Adrenal gland (tissue), 12 donors: ENCODE results near the gene SYNE2. TPM values are rescaled to one million over a fixed set of nuclear protein-coding genes. Genes with fewer than 3 reads are reported as not detected.

Experiments used
- DNase-seq, 7 donors: peaks; one replicate each; pipeline ENCODE4 v3.0.0-alpha.2; 2019 to 2020
- H3K27ac ChIP-seq, 5 donors: fragments of 200-600 bp; sonication (generic) in 4 of 5; 1 replicate in 3 of 5; 2 replicates in 2 of 5; pipeline versions ENCODE4 v1.5.1 to v1.8.0; 2016 to 2020; ENCODE audit warnings: mild to moderate bottlenecking in 1 of 5
- H3K27me3 ChIP-seq: fragments of 200-600 bp; 2 replicates; pipeline ENCODE4 v1.8.0; 2021
- H3K36me3 ChIP-seq, 2 donors: fragments of 200-600 bp; replicated peaks in 1 of 2; 1 replicate in 1 of 2; 2 replicates in 1 of 2; pipeline versions ENCODE4 v1.5.1 to v1.8.0; 2018 to 2022
- H3K4me1 ChIP-seq, 2 donors: fragments of 200-600 bp; replicated peaks in 1 of 2; 1 replicate in 1 of 2; 2 replicates in 1 of 2; pipeline versions ENCODE4 v1.5.1 to v1.8.0; 2018 to 2021
- H3K4me3 ChIP-seq, 4 donors: fragments of 200-600 bp; sonication (generic) in 3 of 4; one replicate each; pipeline ENCODE4 v1.5.1; 2016 to 2018
- H3K9me3 ChIP-seq, 3 donors: fragments of 200-600 bp; sonication (generic) in 1 of 3; replicated peaks in 1 of 3; 1 replicate in 2 of 3; 2 replicates in 1 of 3; pipeline versions ENCODE4 v1.5.1 to v1.8.0; 2016 to 2021
- POLR2A ChIP-seq, 2 donors: fragments of 450-650 bp; IDR thresholded peaks; one replicate each; pipeline ENCODE4 v1.6.1; 2017; ENCODE audit warnings: antibody characterized with exemption in 2 of 2, mild to moderate bottlenecking in 2 of 2, moderate library complexity in 1 of 2
- WGBS, 4 donors: extraction: QIAGEN DNeasy Blood & Tissue Kit in 2 of 4; methylation state at CpG; one replicate each; pipeline versions ENCODE4 v1.1.5 to v1.1.7; 2013 to 2017; 5-methylcytosine and 5-hydroxymethylcytosine counted together
- intact Hi-C, 2 donors: fragments of 100-400 bp; cut with DNase I; formaldehyde crosslinking; loops; one replicate each; pipeline versions ENCODE4 v1.14.1 to v1.15.0; 2022 to 2023
- polyA plus RNA-seq, 3 donors: library from polyadenylated mRNA; stranded (reverse); fragments of 200-250 nt in 2 of 3; fragments of 350-450 nt in 1 of 3; fragmentation: Illumina TruSeq in 1 of 3; extraction: RNeasy Lipid Tissue Mini Kit (QIAGEN cat#74804) in 1 of 3; gene quantifications; one replicate each; pipeline ENCODE4 v1.2.3, GENCODE V29; 2013 to 2014
- total RNA-seq, 9 donors: library from RNA; depleted of rRNA in 4 of 9; stranded (reverse); fragments of >200 nt in 4 of 9; fragments of 120-200 nt in 1 of 9; fragmentation: NEBNext Ultra II Directional in 1 of 9; extraction: Animal tissue kit (Norgen Biotek cat#: 25700) in 1 of 9; gene quantifications; one replicate each; pipeline versions ENCODE4 v1.1.0 to v1.2.4, GENCODE V29; 2013 to 2023
- TF ChIP-seq, protein P1 (sequence below), 6 experiments: fragments of 450-650 bp in 4 of 6; fragments of 200-600 bp in 2 of 6; sonication (generic) in 1 of 6; IDR thresholded peaks; 1 replicate in 5 of 6; 2 replicates in 1 of 6; pipeline versions ENCODE4 v1.5.1 to v1.8.0; 2016 to 2021; ENCODE audit warnings: antibody characterized with exemption in 6 of 6, mild to moderate bottlenecking in 2 of 6, moderate library complexity in 1 of 6
- donor health status: healthy with polysubstance abuse.
- donor health status: Bipolar disorder and iron deficiency.
- donor health status: DM: yes; HTN: yes; CAD: no.
- donor health status: DM: no; HTN: no; CAD: no.
- donor health status: DM: no; HTN: no; CAD: no.
- donor health status: DM: yes; HTN: yes; CAD: no.

SYNE2 gene
- total and polyA plus RNA-seq, 12 donors: 21.4 to 140 (median 56.1) TPM

DNA sequence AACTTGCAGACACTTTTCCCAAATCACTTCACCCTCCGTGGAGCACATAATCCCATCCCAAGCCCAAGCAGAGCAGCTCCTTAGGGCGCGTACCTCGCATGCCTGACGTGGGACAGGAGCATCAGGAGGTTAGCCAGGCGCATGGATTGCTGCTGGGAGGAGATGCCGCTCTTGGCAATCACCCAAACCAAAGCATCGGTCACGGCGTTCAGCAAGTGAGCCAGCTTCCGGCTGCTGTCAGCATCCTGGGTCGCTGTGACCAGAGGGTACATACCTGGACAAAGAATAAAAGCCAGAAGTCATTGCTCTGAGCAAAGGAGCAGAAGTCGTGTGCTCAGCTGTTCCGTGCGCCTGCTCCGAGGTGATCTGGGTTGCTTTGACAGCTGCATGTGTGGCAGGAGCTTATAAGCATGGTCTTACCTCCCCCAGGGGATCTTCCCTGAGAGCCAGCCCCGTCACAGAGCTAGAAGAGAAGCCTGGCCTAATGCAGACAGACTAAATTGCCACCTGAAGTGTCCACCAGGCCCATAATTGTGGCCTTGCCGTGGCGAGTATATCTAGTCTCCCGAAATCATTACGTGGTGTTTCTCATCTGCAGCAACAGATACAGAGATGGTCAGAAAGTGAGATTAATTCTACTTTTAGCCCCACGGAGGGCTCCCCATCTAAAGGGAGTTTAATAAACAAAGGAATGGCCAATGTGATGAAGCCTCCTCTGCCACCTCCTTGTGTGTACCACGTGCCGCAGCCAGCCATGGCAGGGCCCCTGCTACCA is 382.3 kb downstream of the SYNE2 start:
- Histone ChIP-seq H3K4me3 (no peak overlapping the region), H3K27ac (peak overlapping the region in 1 of 5 donors; percentile 93), H3K4me1 (peaks cover 7 to 26% of the 10 kb centered on the region in 2 donors), H3K36me3 (no peaks in the 10 kb centered on the region), H3K27me3 (no peaks in the 10 kb centered on the region), H3K9me3 (no peaks in the 10 kb centered on the region)
- TF ChIP-seq, protein P1, sequence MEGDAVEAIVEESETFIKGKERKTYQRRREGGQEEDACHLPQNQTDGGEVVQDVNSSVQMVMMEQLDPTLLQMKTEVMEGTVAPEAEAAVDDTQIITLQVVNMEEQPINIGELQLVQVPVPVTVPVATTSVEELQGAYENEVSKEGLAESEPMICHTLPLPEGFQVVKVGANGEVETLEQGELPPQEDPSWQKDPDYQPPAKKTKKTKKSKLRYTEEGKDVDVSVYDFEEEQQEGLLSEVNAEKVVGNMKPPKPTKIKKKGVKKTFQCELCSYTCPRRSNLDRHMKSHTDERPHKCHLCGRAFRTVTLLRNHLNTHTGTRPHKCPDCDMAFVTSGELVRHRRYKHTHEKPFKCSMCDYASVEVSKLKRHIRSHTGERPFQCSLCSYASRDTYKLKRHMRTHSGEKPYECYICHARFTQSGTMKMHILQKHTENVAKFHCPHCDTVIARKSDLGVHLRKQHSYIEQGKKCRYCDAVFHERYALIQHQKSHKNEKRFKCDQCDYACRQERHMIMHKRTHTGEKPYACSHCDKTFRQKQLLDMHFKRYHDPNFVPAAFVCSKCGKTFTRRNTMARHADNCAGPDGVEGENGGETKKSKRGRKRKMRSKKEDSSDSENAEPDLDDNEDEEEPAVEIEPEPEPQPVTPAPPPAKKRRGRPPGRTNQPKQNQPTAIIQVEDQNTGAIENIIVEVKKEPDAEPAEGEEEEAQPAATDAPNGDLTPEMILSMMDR (IDR thresholded peaks at IDR 0.05): no peak
- TF ChIP-seq POLR2A (IDR thresholded peaks at IDR 0.05): no peak
- DNase-seq: peak in 2 of 7 donors; percentile 37 to 69
- WGBS, 4 donors: 70 to 87% (median 79%) methylated on average over 19 to 24 of the region's 24 CpGs
- intact Hi-C loops: loop anchor here in 1 of 2 donors (10.0 kb wide), 1 partner anchor 50 kb away; no protein-coding TSS in a partner anchor

DNA sequence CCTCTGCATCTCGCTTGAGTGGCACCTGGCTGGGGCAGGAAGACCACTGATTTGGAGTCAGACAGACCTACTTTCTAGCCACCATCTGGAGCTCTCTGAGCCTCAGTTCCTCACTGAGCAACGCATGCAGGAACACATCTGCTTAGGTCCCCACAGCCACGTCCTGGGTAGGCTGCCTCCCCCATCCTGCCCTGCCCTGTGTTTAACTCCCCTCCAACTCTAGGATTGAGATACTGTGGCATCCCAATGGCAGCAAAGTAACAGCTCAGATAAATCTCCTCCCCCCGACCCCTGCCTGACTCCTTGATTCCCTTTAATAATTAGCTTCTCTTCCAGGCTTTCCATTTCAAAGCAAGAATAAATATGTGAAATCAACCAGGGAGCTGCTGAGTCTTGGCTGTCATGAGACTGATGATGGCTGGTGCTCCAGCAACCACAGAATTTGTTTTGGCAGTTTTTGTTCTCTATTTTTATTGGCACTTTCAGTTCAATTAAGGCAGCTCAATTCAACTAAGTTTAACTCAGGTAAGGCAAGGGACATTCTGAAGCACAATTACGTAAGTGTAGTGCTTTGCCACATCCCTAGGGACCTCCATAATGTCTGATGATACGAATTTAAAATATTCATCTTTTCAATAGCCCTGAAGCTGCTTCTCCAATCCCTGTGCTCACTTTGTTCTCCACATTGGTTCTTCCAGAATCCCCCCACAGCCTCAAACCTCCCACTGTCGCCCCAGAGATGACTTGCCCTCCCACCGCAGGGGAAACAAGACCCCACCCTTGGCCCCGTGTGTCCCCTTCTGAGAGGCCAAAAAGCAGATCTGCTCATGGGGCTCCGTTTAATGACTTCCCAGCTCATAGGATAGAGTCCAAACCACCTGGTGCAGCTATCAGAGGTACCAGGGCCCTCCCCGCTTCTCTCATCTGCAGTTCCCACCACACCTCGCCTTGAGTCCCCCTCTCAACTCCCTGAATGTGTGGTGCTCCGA is 383.1 kb downstream of the SYNE2 start:
- intact Hi-C loops: loop anchor here in 1 of 2 donors (10.0 kb wide), 1 partner anchor 49 kb away; no protein-coding TSS in a partner anchor
- 79 to 84% (median 83%) methylated on average over 12 to 13 of the region's 13 CpGs for WGBS, 4 donors
- no peaks in the 10 kb centered on the region for H3K9me3 ChIP-seq
- no peak for TF ChIP-seq POLR2A (IDR thresholded peaks at IDR 0.05)
- TF ChIP-seq, protein P1 (IDR thresholded peaks at IDR 0.05): no peak
- H3K27ac ChIP-seq: no peak overlapping the region
- H3K4me3 ChIP-seq: no peak overlapping the region
- no peaks in the 10 kb centered on the region for H3K36me3 ChIP-seq
- no peaks in the 10 kb centered on the region for H3K27me3 ChIP-seq
- peaks cover 5 to 26% of the 10 kb centered on the region in 2 donors for H3K4me1 ChIP-seq
- peak in 2 of 7 donors; percentile 19 to 48 for DNase-seq

DNA sequence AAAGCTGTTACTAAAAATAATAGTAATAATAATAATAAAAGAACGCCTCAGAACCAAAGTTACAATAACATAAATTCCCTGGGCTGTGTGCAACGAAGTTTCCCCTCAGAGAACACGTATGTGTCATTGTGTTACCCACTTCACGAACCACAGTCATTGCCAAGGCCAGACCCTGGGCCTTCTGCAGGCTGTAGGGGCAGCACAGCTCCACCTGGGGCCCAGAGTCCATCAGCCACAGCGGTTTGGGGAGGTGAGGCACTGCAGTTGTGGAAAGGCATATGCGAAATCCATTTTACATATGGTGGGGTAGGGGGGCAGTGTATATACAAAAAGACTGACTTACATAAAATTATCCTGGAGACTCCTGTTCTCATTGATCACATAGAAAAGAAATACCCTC is 385.2 kb downstream of the SYNE2 start:
- peaks cover 0 to 10% of the 10 kb centered on the region in 2 donors for H3K4me1 ChIP-seq
- H3K4me3 ChIP-seq: no peak overlapping the region
- no peaks in the 10 kb centered on the region for H3K9me3 ChIP-seq
- DNase-seq: no peak
- WGBS, 4 donors: 81 to 95% (median 88%) methylated on average over 6 of the region's 6 CpGs
- peak overlapping the region in 1 of 5 donors; percentile 10 for H3K27ac ChIP-seq
- TF ChIP-seq, protein P1 (IDR thresholded peaks at IDR 0.05): no peak
- no peak for TF ChIP-seq POLR2A (IDR thresholded peaks at IDR 0.05)
- intact Hi-C loops: loop anchor here in 1 of 2 donors (10.0 kb wide), 1 partner anchor 47 kb away; no protein-coding TSS in a partner anchor
- H3K27me3 ChIP-seq: no peaks in the 10 kb centered on the region
- no peaks in the 10 kb centered on the region for H3K36me3 ChIP-seq

DNA sequence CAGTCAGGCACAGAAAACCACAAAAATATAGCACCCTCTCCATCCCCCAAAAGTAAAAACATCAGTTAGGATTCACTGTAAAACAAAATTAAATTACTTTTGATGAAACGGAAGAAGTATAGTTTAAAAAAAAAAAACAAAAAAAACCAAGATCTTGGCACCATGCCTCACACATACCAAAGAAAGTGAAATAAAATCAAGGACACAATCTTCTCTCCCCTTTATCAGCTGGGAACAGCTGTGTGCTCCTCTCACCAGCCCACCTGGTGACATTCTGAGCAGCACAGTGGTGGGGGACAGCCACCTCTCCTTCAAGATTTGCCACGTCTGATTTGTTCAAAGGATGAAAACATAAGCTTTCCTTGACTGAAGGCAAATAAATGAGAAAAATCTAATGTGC is 385.8 kb downstream of the SYNE2 start:
- Histone ChIP-seq H3K27ac (peak overlapping the region in 3 of 5 donors; percentile 10 to 44 (median 28)), H3K4me1 (peaks cover 0 to 9% of the 10 kb centered on the region in 2 donors), H3K4me3 (no peak overlapping the region), H3K9me3 (no peaks in the 10 kb centered on the region), H3K27me3 (no peaks in the 10 kb centered on the region), H3K36me3 (no peaks in the 10 kb centered on the region)
- DNase-seq: no peak
- 18 to 27% (median 24%) methylated on average over 2 of the region's 2 CpGs for WGBS, 4 donors
- TF ChIP-seq, protein P1 (IDR thresholded peaks at IDR 0.05): no peak
- no peak for TF ChIP-seq POLR2A (IDR thresholded peaks at IDR 0.05)
- intact Hi-C loops: loop anchor here in 1 of 2 donors (10.0 kb wide), 1 partner anchor 46 kb away; no protein-coding TSS in a partner anchor
